A673 (cell line): ENCODE measurements around the gene CLDN25. TPM values are rescaled to one million over a fixed set of nuclear protein-coding genes. Genes with fewer than 3 reads are reported as not detected.

ENCODE experiments used
- BruUV-seq: library from RNA; stranded (reverse); fragments of 400-500 nt; replicated peaks from 2 replicates; lab custom pipeline; 2021; lab: Mats Ljungman, UMichigan
- CTCF ChIA-PET: fragments of 300-600 bp; sonication (Branson Sonifier 250); formaldehyde crosslinking; loops from one replicate; lab custom pipeline; 2022; ENCODE audit warnings: antibody characterized with exemption; lab: Charles Lee
- POLR2A ChIA-PET: fragments of 300-600 bp; sonication (Branson Sonifier 250); formaldehyde crosslinking; loops from one replicate; lab custom pipeline; 2022; ENCODE audit warnings: antibody characterized with exemption; ENCODE audit not compliant: low non-redundant PET; lab: Charles Lee
- DNase-seq: peaks from one replicate; pipeline ENCODE4 v3.0.0-alpha.2; 2015; ENCODE audit warnings: low spot score
- H3K27ac ChIP-seq: fragments of 200-600 bp; sonication (generic); 2 replicates; pipeline ENCODE4 v1.5.1; 2016; ENCODE audit warnings: mixed run types, low read depth, mild to moderate bottlenecking, mixed read lengths, antibody characterized with exemption, low read length; ENCODE audit not compliant: poor library complexity, severe bottlenecking
- H3K27me3 ChIP-seq: fragments of 200-600 bp; sonication (generic); replicated peaks from 2 replicates; pipeline ENCODE4 v1.6.1; 2017; ENCODE audit warnings: mixed run types, low read depth, mild to moderate bottlenecking, mixed read lengths, antibody characterized with exemption, low read length; ENCODE audit not compliant: insufficient read depth, poor library complexity
- H3K36me3 ChIP-seq: fragments of 200-600 bp; sonication (generic); 2 replicates; pipeline ENCODE4 v1.6.1; 2016; ENCODE audit warnings: mixed run types, mild to moderate bottlenecking, mixed read lengths, antibody characterized with exemption, low read length; ENCODE audit not compliant: insufficient read depth, poor library complexity, severe bottlenecking
- H3K4me1 ChIP-seq: fragments of 200-600 bp; sonication (generic); 2 replicates; pipeline ENCODE4 v1.6.1; 2017; ENCODE audit warnings: mixed run types, mild to moderate bottlenecking, mixed read lengths, antibody characterized with exemption, low read length; ENCODE audit not compliant: insufficient read depth, poor library complexity, severe bottlenecking
- H3K4me3 ChIP-seq: fragments of 200-600 bp; sonication (generic); 2 replicates; pipeline ENCODE4 v1.5.1; 2016; ENCODE audit warnings: low read depth, mixed run types, mild to moderate bottlenecking, mixed read lengths, low read length; ENCODE audit not compliant: poor library complexity, severe bottlenecking
- H3K9me3 ChIP-seq: fragments of 200-600 bp; sonication (generic); 2 replicates; pipeline ENCODE4 v1.6.1; 2016; ENCODE audit warnings: mixed run types, low read depth, mild to moderate bottlenecking, mixed read lengths, antibody characterized with exemption, low read length; ENCODE audit not compliant: poor library complexity, severe bottlenecking
- CTCF ChIP-seq: fragments of 300-800, 200-600 bp; sonication (generic); conservative IDR thresholded peaks from 2 replicates; pipeline ENCODE4 v1.5.1; 2017; ENCODE audit warnings: low read depth, mild to moderate bottlenecking, antibody characterized with exemption, low read length, moderate library complexity, mixed read lengths
- EZH2 ChIP-seq: fragments of 200-600 bp; sonication (generic); IDR thresholded peaks from 2 replicates; pipeline ENCODE4 v1.6.1; 2017; ENCODE audit warnings: borderline replicate concordance, low read depth, mild to moderate bottlenecking, mixed read lengths, antibody characterized with exemption, low read length; ENCODE audit not compliant: poor library complexity, severe bottlenecking
- intact Hi-C: fragments of 100-400 bp; cut with micrococcal nuclease; formaldehyde crosslinking; loops from one replicate; pipeline ENCODE4 v1.10.0; 2022; ENCODE audit not compliant: unreplicated experiment
- total RNA-seq: library from RNA; stranded (reverse); gene quantifications from 2 replicates; pipeline ENCODE4 v1.2.3, GENCODE V29; 2021

CLDN25 gene
- total RNA-seq, 1 experiment from 2014 or later, result not detected

GRCh38 chr11:113796663-113797259 lies 17.2 kb downstream of the CLDN25 start:
- no peaks in the 10 kb centered on the region for H3K27me3 ChIP-seq
- ChIA-PET CTCF (interaction anchor here (0.5 to 1.3 kb wide), 10 partner anchors 9 to 1663 kb away, joined by 3 to 6 read pairs (median 4); no protein-coding TSS in a partner anchor), POLR2A (interaction anchor here (0.5 kb wide), 1 partner anchor 45 kb away, joined by 3 read pairs; no protein-coding TSS in a partner anchor)
- intact Hi-C loops, result loop anchor here (2.0 to 5.0 kb wide), 2 partner anchors 244 to 492 kb away; no protein-coding TSS in a partner anchor
- peak; percentile 71 for DNase-seq
- no peaks in the 10 kb centered on the region for H3K4me1 ChIP-seq
- peaks cover 6% of the 10 kb centered on the region for H3K36me3 ChIP-seq
- no peaks in the 10 kb centered on the region for H3K9me3 ChIP-seq
- H3K4me3 ChIP-seq, result no peak overlapping the region
- BruUV-seq, result no TSS peak
- no peak overlapping the region for H3K27ac ChIP-seq
- TF ChIP-seq EZH2 (no peak), CTCF (peak; percentile 81)

GRCh38 chr11:113802621-113803020 lies 23.0 kb downstream of the CLDN25 start:
- Histone ChIP-seq H3K9me3 (no peaks in the 10 kb centered on the region), H3K27ac (no peak overlapping the region), H3K4me3 (no peak overlapping the region), H3K4me1 (no peaks in the 10 kb centered on the region), H3K36me3 (peaks cover 16% of the 10 kb centered on the region), H3K27me3 (no peaks in the 10 kb centered on the region)
- no peak for DNase-seq
- ChIA-PET CTCF (no interaction called here), POLR2A (no interaction called here)
- intact Hi-C loops, result no loop called here
- no TSS peak for BruUV-seq
- TF ChIP-seq CTCF (no peak), EZH2 (no peak)

- Histone ChIP-seq H3K27me3 (no peaks in the 10 kb centered on the region), H3K27ac (no peak overlapping the region), H3K9me3 (no peaks in the 10 kb centered on the region), H3K36me3 (peaks cover 22% of the 10 kb centered on the region), H3K4me1 (no peaks in the 10 kb centered on the region), H3K4me3 (no peak overlapping the region)
- ChIA-PET POLR2A (no interaction called here), CTCF (interaction anchor here (1.0 to 1.9 kb wide), 3 partner anchors 9 to 457 kb away, joined by 3 to 10 read pairs (median 3); no protein-coding TSS in a partner anchor)
- DNase-seq, result no peak
- BruUV-seq, result no TSS peak
- intact Hi-C loops, result loop anchor here (5.0 kb wide), 1 partner anchor 457 kb away; no protein-coding TSS in a partner anchor
- no peak for TF ChIP-seq CTCF
- TF ChIP-seq EZH2, result no peak
Observed at GRCh38 chr11:113805640-113806039, 26.0 kb downstream of the CLDN25 start.
